ENCODE measurements around the gene PNMA6E.

Gene PNMA6E

GRCh38 chrX:153353416-153353815 is 47.7 kb downstream of the PNMA6E start:
- no peak overlapping the region for H3K4me2 ChIP-seq (ENCODE audit: insufficient read depth, low read length)
- H3K36me3 ChIP-seq (ENCODE audit: insufficient read depth, low read length): peaks cover 13% of the 10 kb centered on the region
- no peak overlapping the region for H3K4me3 ChIP-seq (ENCODE audit: low read depth in 1 of 2, low read length in 2 of 2)
- H3K27me3 ChIP-seq (ENCODE audit: insufficient read depth, low read length, poor library complexity): no peaks in the 10 kb centered on the region
- H4K20me1 ChIP-seq (ENCODE audit: insufficient read depth, low read length): no peaks in the 10 kb centered on the region
- H3K9ac ChIP-seq (ENCODE audit: low read depth, low read length): no peak overlapping the region
- ATAC-seq (ENCODE audit: insufficient read depth, low read depth) (no peak), DNase-seq (no peak)
- no peak overlapping the region for H3K27ac ChIP-seq (ENCODE audit: low read length)
- H3K9me3 ChIP-seq (ENCODE audit: insufficient read depth, low read length, severe bottlenecking): no peaks in the 10 kb centered on the region
- H2AFZ ChIP-seq (ENCODE audit: low read depth, low read length): no peak overlapping the region
- no peaks in the 10 kb centered on the region for H3K79me2 ChIP-seq (ENCODE audit: insufficient read depth, low read length)
- TF ChIP-seq CTCF (IDR thresholded peaks at IDR 0.05; ENCODE audit: borderline replicate concordance, extremely low read depth, low read length, poor library complexity, severe bottlenecking) (no peak), EZH2 (IDR thresholded peaks at IDR 0.05; ENCODE audit: borderline replicate concordance, low read depth, low read length, severe bottlenecking) (no peak)
- no peaks in the 10 kb centered on the region for H3K4me1 ChIP-seq (ENCODE audit: insufficient read depth, low read length)

- no peak for ATAC-seq (ENCODE audit: insufficient read depth, low read depth)
These were observed 48.3 kb downstream of the PNMA6E start for GRCh38 chrX:153352858-153353257.

GRCh38 chrX:153351981-153352380 is 49.2 kb downstream of the PNMA6E start:
- no peak overlapping the region for H3K9ac ChIP-seq (ENCODE audit: low read depth, low read length)
- peaks cover 25% of the 10 kb centered on the region for H3K36me3 ChIP-seq (ENCODE audit: insufficient read depth, low read length)
- H3K79me2 ChIP-seq (ENCODE audit: insufficient read depth, low read length): no peaks in the 10 kb centered on the region
- TF ChIP-seq EZH2 (IDR thresholded peaks at IDR 0.05; ENCODE audit: borderline replicate concordance, low read depth, low read length, severe bottlenecking): no peak
- no peak for TF ChIP-seq CTCF (IDR thresholded peaks at IDR 0.05; ENCODE audit: borderline replicate concordance, extremely low read depth, low read length, poor library complexity, severe bottlenecking)
- H4K20me1 ChIP-seq (ENCODE audit: insufficient read depth, low read length): no peaks in the 10 kb centered on the region
- no peak for ATAC-seq (ENCODE audit: insufficient read depth, low read depth)
- H3K27me3 ChIP-seq (ENCODE audit: insufficient read depth, low read length, poor library complexity): no peaks in the 10 kb centered on the region
- H3K9me3 ChIP-seq (ENCODE audit: insufficient read depth, low read length, severe bottlenecking): no peaks in the 10 kb centered on the region
- no peak overlapping the region for H2AFZ ChIP-seq (ENCODE audit: low read depth, low read length)
- no peak overlapping the region for H3K4me3 ChIP-seq (ENCODE audit: low read depth in 1 of 2, low read length in 2 of 2)
- no peaks in the 10 kb centered on the region for H3K4me1 ChIP-seq (ENCODE audit: insufficient read depth, low read length)
- DNase-seq: no peak
- no peak overlapping the region for H3K27ac ChIP-seq (ENCODE audit: low read length)
- no peak overlapping the region for H3K4me2 ChIP-seq (ENCODE audit: insufficient read depth, low read length)

More at GRCh38 chrX:153352858-153353257, 48.3 kb downstream of the PNMA6E start:
- Histone ChIP-seq H3K4me2 (ENCODE audit: insufficient read depth, low read length) (no peak overlapping the region), H3K9ac (ENCODE audit: low read depth, low read length) (no peak overlapping the region), H3K4me3 (ENCODE audit: low read depth in 1 of 2, low read length in 2 of 2) (no peak overlapping the region), H3K4me1 (ENCODE audit: insufficient read depth, low read length) (no peaks in the 10 kb centered on the region), H2AFZ (ENCODE audit: low read depth, low read length) (no peak overlapping the region), H4K20me1 (ENCODE audit: insufficient read depth, low read length) (no peaks in the 10 kb centered on the region), H3K27me3 (ENCODE audit: insufficient read depth, low read length, poor library complexity) (no peaks in the 10 kb centered on the region), H3K36me3 (ENCODE audit: insufficient read depth, low read length) (peaks cover 16% of the 10 kb centered on the region), H3K9me3 (ENCODE audit: insufficient read depth, low read length, severe bottlenecking) (no peaks in the 10 kb centered on the region), H3K79me2 (ENCODE audit: insufficient read depth, low read length) (no peaks in the 10 kb centered on the region), H3K27ac (ENCODE audit: low read length) (no peak overlapping the region)
- no peak for TF ChIP-seq CTCF (IDR thresholded peaks at IDR 0.05; ENCODE audit: borderline replicate concordance, extremely low read depth, low read length, poor library complexity, severe bottlenecking)
- no peak for TF ChIP-seq EZH2 (IDR thresholded peaks at IDR 0.05; ENCODE audit: borderline replicate concordance, low read depth, low read length, severe bottlenecking)
- DNase-seq: no peak

- Histone ChIP-seq H3K36me3 (ENCODE audit: insufficient read depth, low read length) (peaks cover 36% of the 10 kb centered on the region), H4K20me1 (ENCODE audit: insufficient read depth, low read length) (no peaks in the 10 kb centered on the region), H2AFZ (ENCODE audit: low read depth, low read length) (no peak overlapping the region), H3K27ac (ENCODE audit: low read length) (no peak overlapping the region), H3K27me3 (ENCODE audit: insufficient read depth, low read length, poor library complexity) (no peaks in the 10 kb centered on the region), H3K9ac (ENCODE audit: low read depth, low read length) (no peak overlapping the region), H3K9me3 (ENCODE audit: insufficient read depth, low read length, severe bottlenecking) (no peaks in the 10 kb centered on the region), H3K4me3 (ENCODE audit: low read depth in 1 of 2, low read length in 2 of 2) (no peak overlapping the region), H3K4me2 (ENCODE audit: insufficient read depth, low read length) (no peak overlapping the region), H3K79me2 (ENCODE audit: insufficient read depth, low read length) (no peaks in the 10 kb centered on the region), H3K4me1 (ENCODE audit: insufficient read depth, low read length) (no peaks in the 10 kb centered on the region)
- ATAC-seq (ENCODE audit: insufficient read depth, low read depth): no peak
- TF ChIP-seq CTCF (IDR thresholded peaks at IDR 0.05; ENCODE audit: borderline replicate concordance, extremely low read depth, low read length, poor library complexity, severe bottlenecking) (no peak), EZH2 (IDR thresholded peaks at IDR 0.05; ENCODE audit: borderline replicate concordance, low read depth, low read length, severe bottlenecking) (no peak)
- no peak for DNase-seq
These were observed 51.2 kb downstream of the PNMA6E start for GRCh38 chrX:153349952-153350351.
